ENCODE data around the gene RNU6-7.

The RNU6-7 gene

DNA sequence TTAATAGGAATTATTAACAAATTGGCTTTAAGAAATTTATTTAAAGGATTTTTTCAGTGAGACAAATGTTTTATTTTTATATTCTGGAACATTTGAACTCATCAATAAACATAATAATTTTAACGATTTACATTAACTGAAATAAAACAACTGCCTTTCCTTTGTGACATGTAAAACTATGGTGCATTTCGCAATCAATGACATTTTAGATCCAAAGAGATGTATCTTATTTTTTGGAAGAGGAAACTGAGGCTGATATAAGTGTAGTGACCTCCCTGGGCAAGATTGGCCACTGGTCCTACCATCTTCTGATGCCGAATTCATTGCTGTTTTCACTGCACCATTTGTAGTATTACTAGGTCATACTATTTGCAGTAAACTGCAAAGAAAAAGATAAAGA is 3.7 kb downstream of the RNU6-7 start:
- DNase-seq (ENCODE audit: low read depth), result no peak

- no peak for DNase-seq (ENCODE audit: low read depth)
Observed at GRCh38 chr14:32205984-32206383, 4.1 kb downstream of the RNU6-7 start.

DNA sequence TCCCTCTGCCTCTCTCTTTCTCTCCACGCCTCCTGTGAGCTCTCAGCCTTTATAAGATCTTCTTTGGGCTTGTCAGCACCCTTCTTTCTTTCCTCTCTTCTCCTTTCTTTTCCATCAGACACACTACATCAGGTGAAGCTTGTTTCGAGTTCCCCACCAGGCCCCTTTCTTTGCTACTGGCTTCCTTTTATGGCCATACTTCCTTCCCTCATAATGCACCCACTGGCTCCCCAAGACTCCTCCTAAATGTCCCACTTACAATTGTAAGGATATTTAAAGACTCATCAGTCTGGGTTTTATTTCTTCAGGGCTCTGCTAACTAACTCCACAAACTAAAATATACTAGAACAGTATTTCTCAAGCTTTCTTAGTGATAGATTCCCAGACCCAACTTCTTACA is 4.7 kb downstream of the RNU6-7 start:
- no peak for DNase-seq (ENCODE audit: low read depth)

- DNase-seq (ENCODE audit: low read depth), result no peak
Observed at GRCh38 chr14:32208490-32208889, 6.6 kb downstream of the RNU6-7 start.

DNA sequence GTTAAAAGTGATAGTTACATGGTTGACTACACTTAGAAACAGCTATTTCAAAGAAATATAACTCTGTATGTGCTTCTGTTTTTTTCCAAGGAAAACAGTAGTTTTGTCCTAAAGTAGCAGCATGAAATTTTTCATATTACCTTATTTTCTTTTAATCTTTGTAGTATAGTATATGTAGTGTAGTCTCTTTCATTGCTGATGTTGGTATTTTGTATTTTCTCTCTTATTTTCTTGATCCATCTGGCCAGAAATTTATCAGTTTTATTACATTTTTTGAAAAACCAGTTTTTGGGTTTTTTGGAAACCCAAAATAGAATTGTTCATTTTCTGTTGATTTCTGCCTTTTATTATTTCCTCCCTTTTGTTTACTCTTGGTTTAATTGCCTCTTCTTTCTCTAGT is 7.6 kb downstream of the RNU6-7 start:
- no peak for DNase-seq (ENCODE audit: low read depth)

GRCh38 chr14:32211068-32211404 is 9.2 kb downstream of the RNU6-7 start:
- no peak for DNase-seq (ENCODE audit: low read depth)

GRCh38 chr14:32212833-32213232 is 11.0 kb downstream of the RNU6-7 start:
- no peak for DNase-seq (ENCODE audit: low read depth)

DNA sequence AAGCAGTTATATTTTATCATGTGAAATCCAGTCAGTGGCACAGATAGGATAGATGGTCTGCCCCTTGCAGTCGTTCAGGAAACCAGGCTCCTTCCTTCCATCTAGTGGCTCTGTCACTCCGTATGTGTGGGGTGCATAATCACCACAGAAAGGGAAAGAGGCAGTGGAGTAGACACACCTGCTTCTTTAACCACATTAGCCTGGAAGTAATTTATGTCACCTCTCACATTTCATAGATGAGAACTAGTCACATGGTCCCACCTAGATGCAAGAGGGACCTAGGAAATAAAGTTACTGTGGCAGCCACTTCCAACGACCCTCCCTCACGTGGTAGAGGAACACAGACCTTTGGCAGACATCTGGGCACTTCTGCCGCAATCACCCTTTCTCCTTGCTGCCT is 15.5 kb downstream of the RNU6-7 start:
- DNase-seq (ENCODE audit: low read depth), result no peak

DNA sequence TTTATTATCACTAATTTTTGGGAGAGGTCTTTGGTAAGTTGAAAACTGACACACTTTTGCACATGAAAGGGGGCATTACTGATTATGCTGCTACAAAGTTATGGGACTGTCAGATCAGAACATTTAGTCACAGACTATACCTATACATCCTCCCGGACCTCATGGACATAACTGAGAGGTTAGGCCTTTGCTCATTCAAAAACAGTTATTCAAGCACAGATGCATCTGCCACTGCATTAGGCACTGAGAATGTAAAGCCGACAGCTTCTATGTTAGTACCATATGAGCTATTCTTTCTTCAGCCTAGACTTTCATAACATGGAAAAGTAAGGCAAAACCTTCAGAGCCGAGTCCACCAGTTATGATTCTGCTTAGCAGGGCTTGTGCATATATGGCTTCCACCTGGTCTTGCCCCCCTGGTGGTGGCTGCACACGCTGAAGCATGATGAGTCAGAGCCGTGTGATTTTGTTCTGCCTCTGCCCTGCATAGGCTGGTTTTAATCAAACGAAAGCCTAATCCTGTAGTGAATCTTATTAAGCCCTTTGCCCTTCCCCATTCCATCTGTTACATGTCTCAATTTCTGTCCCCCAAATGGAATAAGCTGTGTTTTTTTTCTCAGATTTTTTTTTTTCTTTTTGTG is 23.0 kb downstream of the RNU6-7 start:
- no peak for DNase-seq (ENCODE audit: low read depth)

- DNase-seq (ENCODE audit: low read depth), result no peak
Observed at GRCh38 chr14:32225378-32225920, 23.6 kb downstream of the RNU6-7 start.

GRCh38 chr14:32226056-32226455 is 24.2 kb downstream of the RNU6-7 start:
- no peak for DNase-seq (ENCODE audit: low read depth)

DNA sequence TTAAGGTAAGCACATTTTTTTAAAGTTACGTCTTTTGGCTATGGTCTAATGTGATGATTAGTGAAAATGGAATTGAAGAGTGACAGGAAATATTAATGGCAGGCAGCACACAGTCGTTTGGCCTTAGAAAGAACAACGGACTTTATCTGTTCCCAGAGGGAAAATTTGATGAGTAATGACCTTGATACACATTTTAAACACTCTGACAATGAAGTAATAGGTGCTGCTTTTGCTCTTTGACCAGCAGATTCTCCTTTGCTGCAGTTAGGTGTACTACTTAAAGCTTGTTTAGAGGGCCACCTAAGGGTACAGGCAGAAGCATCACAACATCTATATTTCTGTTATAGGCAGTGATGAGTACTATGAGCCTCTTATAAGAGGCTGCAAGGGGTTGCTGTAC is 28.3 kb downstream of the RNU6-7 start:
- no peak for DNase-seq (ENCODE audit: low read depth)

DNA sequence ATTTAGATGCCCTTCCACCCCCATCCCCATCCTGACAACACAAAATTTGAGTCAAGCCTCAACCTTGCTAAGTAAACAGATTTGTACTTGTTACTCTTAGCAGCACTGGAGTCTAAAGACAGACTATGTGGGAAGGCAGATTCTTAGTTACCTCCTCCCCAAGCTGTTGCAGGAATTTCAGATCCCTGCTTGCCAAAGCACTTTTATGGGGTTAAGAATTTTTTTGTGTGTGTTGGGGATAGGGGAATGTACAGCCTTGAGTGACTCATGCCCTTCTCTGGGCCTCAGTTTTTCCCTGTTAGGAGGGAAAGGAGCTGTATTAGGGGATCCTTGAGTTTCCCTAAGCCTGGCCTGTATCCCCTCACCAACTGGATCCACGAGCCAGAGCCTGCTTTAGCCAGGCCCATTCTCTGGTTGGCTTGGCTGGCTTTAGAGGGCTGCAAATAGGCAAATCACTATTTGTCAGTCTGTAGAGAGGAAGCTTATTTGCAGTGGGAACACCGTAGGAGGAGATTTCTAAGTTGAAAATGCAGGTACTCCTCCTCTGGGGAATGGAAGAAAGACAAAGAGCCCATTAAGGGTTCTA is 28.9 kb downstream of the RNU6-7 start:
- DNase-seq (ENCODE audit: low read depth), result no peak

DNA sequence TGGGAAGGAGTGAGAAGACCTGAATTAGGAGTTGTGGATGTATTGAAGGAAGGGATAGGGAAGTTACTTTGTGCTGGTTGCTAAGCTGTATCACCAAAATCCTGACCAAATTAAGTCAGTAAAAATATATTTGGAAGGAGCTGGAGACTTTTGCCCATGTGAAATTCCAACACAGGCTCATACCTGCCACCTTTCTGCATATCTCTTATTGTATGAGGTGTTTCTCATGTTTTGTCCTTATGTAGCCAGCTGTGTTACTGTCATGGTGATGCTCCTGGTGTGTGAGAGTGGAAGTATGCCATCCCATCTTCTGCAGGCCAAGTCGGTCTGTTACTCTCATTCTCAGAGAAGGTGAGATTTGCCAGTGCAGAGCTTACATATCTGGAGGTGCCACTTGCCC is 30.6 kb downstream of the RNU6-7 start:
- no peak for DNase-seq (ENCODE audit: low read depth)

DNA sequence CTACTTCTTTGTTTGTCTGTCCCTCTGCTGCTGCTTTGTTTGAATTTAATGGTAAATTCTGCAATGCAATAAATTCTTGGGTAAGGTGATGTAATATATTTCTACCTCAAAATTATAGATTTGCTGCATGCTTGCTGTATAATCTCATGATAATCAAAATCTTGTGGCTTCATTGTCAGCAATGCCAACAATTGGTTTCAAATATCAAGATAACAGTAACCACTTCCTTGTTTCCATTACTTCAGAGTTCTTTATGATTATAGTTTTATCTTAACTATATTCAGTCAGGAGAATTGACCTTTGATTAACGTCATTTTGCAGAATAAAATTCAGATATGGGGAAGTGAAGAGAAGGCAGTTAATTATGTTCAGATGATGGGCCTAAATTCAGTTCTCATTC is 31.4 kb downstream of the RNU6-7 start:
- no peak for DNase-seq (ENCODE audit: low read depth)

GRCh38 chr14:32244404-32244803 is 42.6 kb downstream of the RNU6-7 start:
- no peak for DNase-seq (ENCODE audit: low read depth)

- DNase-seq (ENCODE audit: low read depth), result no peak
Observed at GRCh38 chr14:32246751-32247150, 44.9 kb downstream of the RNU6-7 start.

DNA sequence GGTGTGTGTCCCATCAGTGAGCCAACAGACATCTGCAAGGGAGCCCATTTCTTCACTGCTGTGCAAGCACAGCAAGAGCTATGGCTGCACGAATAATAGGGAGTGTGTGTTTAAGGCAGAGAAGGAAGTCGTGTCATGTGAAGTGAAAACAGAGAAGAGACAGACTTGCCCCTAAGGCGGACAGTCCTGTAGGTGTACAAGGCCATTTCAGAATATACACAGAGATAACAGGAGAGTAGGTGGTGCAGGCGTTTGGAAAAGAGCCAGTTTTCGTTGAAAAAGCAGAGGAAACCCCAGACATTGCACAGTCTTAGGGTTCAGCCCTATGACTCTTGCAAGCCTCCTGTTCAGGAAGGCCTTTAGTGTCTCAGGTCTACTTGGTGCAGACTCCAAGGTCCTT is 47.5 kb downstream of the RNU6-7 start:
- DNase-seq (ENCODE audit: low read depth), result no peak

DNA sequence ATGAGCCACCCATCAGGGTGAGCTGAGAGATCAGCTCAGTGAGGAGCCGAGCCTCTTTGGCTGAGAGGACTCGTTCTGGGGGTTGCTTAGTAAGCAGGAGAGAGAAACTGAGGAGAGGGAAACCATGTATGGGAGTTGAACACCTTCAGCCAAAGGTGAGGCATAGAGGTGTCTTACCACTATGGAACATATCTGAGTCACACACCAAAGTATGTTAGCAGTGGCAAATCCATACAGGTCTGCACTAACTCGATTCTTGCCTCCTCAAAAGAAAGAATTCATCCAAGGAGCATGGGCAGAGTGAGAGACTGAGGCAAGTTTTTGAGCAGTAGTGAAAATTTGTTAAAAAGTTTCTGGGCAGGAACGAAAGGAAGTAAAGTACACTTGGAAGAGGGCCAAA is 47.9 kb downstream of the RNU6-7 start:
- no peak for DNase-seq (ENCODE audit: low read depth)

GRCh38 chr14:32250681-32251080 is 48.8 kb downstream of the RNU6-7 start:
- DNase-seq (ENCODE audit: low read depth), result no peak

- DNase-seq (ENCODE audit: low read depth), result no peak
Observed at GRCh38 chr14:32251530-32251929, 49.7 kb downstream of the RNU6-7 start.

All from T follicular helper cell (primary cell).